Measurements from ENCODE around the gene KIAA1958. TPM values are rescaled to one million over a fixed set of nuclear protein-coding genes. Genes with fewer than 3 reads are reported as not detected.

Gene KIAA1958
- total RNA-seq, 3 donors from 2014 or later = 7.4 to 12.7 (median 9.3) TPM

DNA sequence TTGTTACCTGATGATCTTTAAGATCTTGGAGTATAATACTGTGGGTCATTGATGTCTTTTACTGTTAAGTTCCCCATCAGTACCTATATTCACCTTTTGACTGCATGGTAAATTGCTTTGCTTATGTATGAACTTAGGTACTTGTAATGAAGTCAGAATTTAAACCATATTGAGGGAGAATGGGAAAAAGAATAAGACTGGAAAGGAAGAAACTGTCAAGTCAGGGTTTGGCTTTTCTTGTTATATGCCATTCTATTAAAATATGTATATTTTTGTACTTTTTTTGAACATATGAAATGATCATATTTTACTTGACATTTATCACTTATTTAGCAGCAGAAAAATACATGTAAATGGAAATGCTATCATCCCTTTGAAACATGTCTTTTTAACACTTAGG, 58.6 kb downstream of the KIAA1958 start:
- TF ChIP-seq, protein P1, sequence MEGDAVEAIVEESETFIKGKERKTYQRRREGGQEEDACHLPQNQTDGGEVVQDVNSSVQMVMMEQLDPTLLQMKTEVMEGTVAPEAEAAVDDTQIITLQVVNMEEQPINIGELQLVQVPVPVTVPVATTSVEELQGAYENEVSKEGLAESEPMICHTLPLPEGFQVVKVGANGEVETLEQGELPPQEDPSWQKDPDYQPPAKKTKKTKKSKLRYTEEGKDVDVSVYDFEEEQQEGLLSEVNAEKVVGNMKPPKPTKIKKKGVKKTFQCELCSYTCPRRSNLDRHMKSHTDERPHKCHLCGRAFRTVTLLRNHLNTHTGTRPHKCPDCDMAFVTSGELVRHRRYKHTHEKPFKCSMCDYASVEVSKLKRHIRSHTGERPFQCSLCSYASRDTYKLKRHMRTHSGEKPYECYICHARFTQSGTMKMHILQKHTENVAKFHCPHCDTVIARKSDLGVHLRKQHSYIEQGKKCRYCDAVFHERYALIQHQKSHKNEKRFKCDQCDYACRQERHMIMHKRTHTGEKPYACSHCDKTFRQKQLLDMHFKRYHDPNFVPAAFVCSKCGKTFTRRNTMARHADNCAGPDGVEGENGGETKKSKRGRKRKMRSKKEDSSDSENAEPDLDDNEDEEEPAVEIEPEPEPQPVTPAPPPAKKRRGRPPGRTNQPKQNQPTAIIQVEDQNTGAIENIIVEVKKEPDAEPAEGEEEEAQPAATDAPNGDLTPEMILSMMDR (IDR thresholded peaks at IDR 0.05) = no peak
- Histone ChIP-seq H3K9me3 (no peaks in the 10 kb centered on the region), H3K4me3 (no peak overlapping the region), H3K4me1 (ENCODE audit: low read depth) (no peaks in the 10 kb centered on the region), H3K36me3 (ENCODE audit: low read depth) (no peaks in the 10 kb centered on the region)
- intact Hi-C loops (cut with DNase I, micrococcal nuclease) = no loop called here
- DNase-seq = no peak
- ATAC-seq = no peak

DNA sequence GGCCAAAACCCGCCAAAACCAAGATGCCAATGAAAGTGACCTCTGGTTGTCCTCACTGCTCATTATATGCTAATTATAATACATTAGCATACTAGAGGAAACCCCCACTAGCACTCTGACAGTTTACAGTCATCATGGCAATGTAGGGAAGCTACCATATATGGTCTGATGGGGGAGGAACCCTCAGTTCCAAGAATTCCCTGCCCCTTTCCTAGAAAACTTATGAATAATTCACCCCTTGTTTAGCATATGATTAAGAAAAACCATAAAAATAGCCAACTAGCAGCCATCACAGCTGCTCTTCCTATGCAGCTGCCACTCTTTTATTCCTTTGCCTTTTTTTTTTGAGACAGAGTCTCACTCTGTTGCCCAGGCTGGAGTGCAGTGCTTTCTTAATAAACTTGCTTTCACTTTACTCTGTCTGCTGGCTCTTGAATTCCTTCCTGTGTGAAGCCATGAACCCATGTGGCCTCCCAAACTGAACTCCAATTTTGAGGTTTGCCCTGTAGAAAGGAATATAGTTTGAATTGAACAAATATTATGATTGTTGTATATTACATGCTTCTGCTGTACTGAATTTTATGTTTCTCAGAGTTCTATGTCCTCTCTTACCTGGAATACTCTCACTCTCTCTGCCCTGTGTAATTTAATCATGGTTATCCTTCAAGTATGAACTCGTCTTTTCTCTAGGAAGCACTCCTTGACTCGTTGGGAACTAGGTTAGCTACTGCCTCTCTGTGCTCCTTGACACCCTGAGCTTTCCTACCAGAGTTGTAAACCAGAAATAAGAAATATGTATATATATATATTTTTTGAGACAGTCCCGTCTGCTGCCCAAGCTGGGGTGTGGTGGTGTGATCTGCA, 59.8 kb downstream of the KIAA1958 start:
- no peak for DNase-seq
- intact Hi-C loops (cut with DNase I, micrococcal nuclease) = no loop called here
- TF ChIP-seq, protein P1 (IDR thresholded peaks at IDR 0.05) = no peak

DNA sequence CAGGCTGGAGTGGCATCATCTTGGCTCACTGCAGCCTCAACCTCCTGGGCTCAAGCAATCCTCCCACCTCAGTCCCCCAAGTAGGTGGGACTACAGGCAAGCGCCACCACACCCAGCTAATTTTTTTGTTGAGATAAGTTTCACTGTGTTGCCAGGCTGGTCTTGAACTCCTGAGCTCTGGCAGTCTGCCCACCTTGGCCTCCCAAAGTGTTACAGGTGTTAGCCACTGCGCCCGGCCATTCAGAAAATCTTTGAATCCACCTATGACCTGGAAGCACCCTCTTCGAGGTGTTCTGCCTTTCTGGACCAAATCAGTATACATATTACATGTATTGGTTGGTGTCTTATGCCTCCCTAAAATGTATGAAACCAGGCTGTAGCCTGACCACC, 61.4 kb downstream of the KIAA1958 start:
- H3K36me3 ChIP-seq (ENCODE audit: low read depth) = no peaks in the 10 kb centered on the region
- intact Hi-C loops (cut with DNase I, micrococcal nuclease) = no loop called here
- no peaks in the 10 kb centered on the region for H3K4me1 ChIP-seq (ENCODE audit: low read depth)
- TF ChIP-seq, protein P1 (IDR thresholded peaks at IDR 0.05) = no peak
- DNase-seq (no peak), ATAC-seq (no peak)
- no peaks in the 10 kb centered on the region for H3K9me3 ChIP-seq
- H3K4me3 ChIP-seq = no peak overlapping the region

More for the DNA sequence above, 59.8 kb downstream of the KIAA1958 start:
- H3K4me3 ChIP-seq = no peak overlapping the region
- H3K9me3 ChIP-seq = no peaks in the 10 kb centered on the region
- no peaks in the 10 kb centered on the region for H3K36me3 ChIP-seq (ENCODE audit: low read depth)
- H3K4me1 ChIP-seq (ENCODE audit: low read depth) = no peaks in the 10 kb centered on the region
- ATAC-seq = peak; percentile 43

DNA sequence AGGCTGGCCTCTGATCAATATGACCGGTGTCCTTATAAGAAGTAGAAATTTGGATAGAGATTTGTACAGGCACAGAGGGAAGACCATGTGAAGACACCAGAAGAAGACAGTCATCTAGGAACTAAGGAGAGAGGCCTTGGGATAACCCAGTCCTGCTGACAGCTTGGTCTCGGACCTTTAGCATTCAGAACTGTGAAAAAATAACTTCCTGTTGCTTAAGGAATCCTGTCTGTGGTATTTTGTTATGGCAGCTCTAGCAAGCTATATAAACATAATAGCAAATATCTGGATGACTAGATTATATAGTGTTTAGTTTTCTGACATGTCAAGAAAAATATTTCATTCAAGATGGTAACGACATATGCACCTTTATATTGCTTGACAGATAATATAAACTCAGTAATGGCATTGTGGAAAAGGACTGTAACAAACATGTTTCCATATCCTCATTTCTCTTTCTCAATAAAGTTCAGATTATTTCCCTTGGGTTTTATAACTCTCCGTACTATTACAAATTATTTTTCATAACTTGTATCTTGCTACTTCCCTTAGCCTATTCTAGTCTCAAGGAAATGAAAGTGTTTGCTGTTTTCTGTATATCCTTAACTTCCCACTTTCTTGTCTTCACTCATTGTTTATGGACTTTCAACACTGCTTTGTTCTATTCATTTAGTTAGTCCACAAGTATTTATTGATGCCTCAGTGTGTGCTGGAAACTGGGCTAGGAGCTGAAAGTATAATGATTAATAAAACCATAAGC, 62.4 kb downstream of the KIAA1958 start:
- Histone ChIP-seq H3K4me3 (no peak overlapping the region), H3K4me1 (ENCODE audit: low read depth) (no peaks in the 10 kb centered on the region), H3K36me3 (ENCODE audit: low read depth) (no peaks in the 10 kb centered on the region), H3K9me3 (no peaks in the 10 kb centered on the region)
- DNase-seq (no peak), ATAC-seq (no peak)
- TF ChIP-seq, protein P1 (IDR thresholded peaks at IDR 0.05) = no peak
- intact Hi-C loops (cut with DNase I, micrococcal nuclease) = no loop called here

DNA sequence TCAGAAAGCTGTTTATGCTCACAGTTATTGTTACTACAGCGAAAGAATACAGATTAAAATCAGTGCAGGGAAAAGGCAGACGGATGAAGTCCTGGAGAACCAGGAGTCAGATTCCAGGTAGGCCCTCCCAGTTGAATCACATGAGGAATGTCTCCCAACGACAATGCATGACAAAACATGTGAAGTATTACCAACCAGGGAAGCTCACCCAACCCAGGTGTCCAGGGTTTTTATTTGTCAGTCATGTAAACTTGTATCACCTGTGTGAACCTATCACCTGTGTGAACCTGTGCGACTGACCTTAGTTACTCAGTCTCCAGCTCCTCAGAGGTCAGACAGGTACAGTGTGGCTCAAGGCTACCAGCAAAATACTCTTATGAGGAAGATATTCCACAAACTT, 63.9 kb downstream of the KIAA1958 start:
- H3K4me1 ChIP-seq (ENCODE audit: low read depth) = no peaks in the 10 kb centered on the region
- H3K9me3 ChIP-seq = no peaks in the 10 kb centered on the region
- ATAC-seq (no peak), DNase-seq (no peak)
- no peak overlapping the region for H3K4me3 ChIP-seq
- H3K36me3 ChIP-seq (ENCODE audit: low read depth) = no peaks in the 10 kb centered on the region
- intact Hi-C loops (cut with DNase I, micrococcal nuclease) = no loop called here
- TF ChIP-seq, protein P1 (IDR thresholded peaks at IDR 0.05) = no peak
